VCaP (cell line): Measurements from ENCODE around the gene PPP1R14C.

Experiments used
- H3K27ac ChIP-seq: fragments of 450-650 bp; 2 replicates; pipeline ENCODE4 v1.5.1; 2017
- CTCF ChIP-seq: fragments of 450-650 bp; conservative IDR thresholded peaks from 2 replicates; pipeline ENCODE4 v1.5.1; 2017; ENCODE audit warnings: mild to moderate bottlenecking, moderate library complexity

The PPP1R14C gene

DNA sequence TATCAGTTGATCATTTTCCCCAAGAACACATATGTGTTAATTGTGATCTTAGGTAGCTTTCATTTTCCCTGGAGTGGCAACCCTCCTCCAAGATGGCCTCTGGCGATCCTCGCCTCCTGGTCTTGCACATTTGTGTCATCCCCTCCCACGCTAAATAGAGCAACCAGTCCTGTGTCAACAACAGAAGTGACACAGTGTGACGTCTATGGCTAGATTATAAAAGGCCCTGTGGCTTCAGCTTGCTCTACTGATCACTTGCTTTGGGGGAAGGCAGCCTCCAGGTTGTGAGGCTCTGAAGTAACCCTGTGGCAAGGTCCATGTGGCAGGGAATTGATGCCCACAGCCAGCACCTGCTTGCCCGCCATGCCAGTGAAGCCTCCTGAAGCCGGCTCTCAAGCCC lies 30.6 kb upstream of the PPP1R14C start:
- no peak for TF ChIP-seq CTCF
- no peak overlapping the region for H3K27ac ChIP-seq

DNA sequence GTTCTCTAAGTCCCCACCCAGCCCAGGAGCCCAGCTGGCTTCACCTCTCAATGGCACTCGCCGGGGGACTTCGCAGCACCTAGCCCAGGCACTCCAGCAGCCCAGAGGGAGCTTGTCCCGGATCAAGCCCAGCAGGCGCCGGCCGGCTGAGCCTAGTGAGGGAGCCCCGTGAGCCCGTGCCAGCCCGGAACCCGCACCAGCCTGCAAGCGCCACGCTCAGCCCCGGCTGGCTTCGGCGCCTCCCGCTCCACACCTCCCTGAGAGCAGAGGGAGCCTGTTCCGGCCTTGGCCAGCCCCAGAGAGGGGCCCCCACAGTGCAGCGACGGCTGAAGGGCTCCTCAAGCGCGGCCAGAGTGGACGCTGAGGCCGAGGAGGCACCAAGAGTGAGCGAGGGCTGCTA lies 27.1 kb upstream of the PPP1R14C start:
- no peak overlapping the region for H3K27ac ChIP-seq
- TF ChIP-seq CTCF: no peak

DNA sequence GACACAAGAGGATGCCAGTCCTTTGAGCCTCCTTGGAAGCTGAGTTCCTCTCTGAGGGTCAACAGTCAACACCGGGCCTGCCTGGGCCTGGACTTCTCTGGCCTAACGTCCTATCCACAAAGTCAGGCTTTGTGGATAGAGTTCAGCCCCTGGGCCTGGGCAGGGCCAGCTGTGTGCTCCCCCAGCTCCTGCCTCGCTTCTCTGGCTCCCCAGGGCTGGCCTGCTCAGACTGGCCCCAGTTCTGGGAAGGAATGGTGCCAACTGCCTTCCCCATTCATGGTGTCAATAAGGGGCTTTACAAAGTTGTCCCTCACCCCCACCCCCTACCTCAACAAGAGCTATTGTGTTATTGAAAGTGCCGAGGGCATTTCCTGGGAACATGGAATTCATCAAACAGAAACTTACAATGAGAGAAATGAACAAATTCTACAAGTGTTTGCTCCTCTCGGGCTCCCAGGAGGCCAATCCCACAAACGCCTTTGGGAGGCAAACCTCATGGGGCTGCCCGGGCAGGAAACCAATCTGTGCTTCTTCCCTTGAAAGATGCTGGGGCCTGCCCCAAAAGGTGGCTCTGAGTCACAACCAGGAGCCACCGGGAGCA lies 26.5 kb upstream of the PPP1R14C start:
- no peak for TF ChIP-seq CTCF
- H3K27ac ChIP-seq: no peak overlapping the region

DNA sequence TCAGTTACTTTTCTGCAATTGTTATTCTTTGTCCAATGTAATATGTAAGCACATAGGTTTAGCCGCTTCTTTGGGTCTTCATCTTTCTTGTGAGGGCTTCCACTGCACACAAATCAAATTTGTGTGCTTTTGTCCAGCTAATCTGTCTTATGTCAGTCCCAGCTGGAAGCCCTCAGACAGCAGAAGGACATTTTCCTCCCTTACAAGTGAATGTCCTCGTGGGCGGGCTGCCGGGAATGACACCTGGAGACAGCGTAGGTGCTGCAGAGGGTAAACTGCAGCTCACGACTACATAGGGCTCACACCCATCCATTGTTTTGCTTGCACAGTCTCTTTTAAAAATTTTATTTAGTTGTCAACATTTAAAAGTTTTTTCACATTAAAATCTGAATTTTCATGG lies 24.6 kb upstream of the PPP1R14C start:
- TF ChIP-seq CTCF: no peak

GRCh38 chr6:150118627-150119026 lies 24.2 kb upstream of the PPP1R14C start:
- TF ChIP-seq CTCF: no peak

More for the DNA sequence above, 24.6 kb upstream of the PPP1R14C start:
- H3K27ac ChIP-seq: no peak overlapping the region

DNA sequence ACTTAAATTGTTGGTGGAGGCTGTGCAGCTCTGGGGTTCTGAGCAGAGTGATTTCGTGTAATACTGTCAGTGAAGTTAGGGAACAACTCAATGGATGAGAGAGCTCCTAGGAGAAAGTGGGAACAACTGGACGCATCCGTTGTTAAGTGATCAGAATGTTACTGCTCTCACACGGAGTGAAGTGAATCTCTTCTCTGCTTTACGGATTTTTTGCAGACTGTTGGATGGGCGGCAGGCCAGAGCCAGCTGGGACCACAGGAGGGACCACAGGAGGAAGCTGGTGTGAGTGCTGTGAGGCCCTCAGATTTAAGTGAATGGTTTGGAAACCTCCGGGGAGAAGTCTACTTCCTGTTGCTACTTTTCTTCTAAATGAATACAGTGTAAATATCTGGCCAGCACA lies 23.7 kb upstream of the PPP1R14C start:
- TF ChIP-seq CTCF: no peak
- H3K27ac ChIP-seq: no peak overlapping the region

More at GRCh38 chr6:150118627-150119026, 24.2 kb upstream of the PPP1R14C start:
- H3K27ac ChIP-seq: no peak overlapping the region

GRCh38 chr6:150123645-150124044 lies 19.2 kb upstream of the PPP1R14C start:
- H3K27ac ChIP-seq: no peak overlapping the region
- TF ChIP-seq CTCF: no peak
